Vagina (tissue), 2 donors: ENCODE data around the gene PSG6.

Experiments
- CTCF ChIP-seq, 3 experiments: fragments of 450-650 bp in 2 of 3; fragments of 200-600 bp in 1 of 3; sonication (generic) in 1 of 3; IDR thresholded peaks; one replicate each; pipeline ENCODE4 v1.5.1; 2017 to 2019; ENCODE audit warnings: antibody characterized with exemption in 3 of 3, mild to moderate bottlenecking in 2 of 3, moderate library complexity in 2 of 3
- POLR2AphosphoS5 ChIP-seq, 2 donors: sonication (generic); formaldehyde crosslinking; IDR thresholded peaks; one replicate each; pipeline ENCODE4 v1.9.0; 2017; ENCODE audit warnings: antibody characterized with exemption in 2 of 2, mild to moderate bottlenecking in 2 of 2, low read depth in 1 of 2; ENCODE audit not compliant: insufficient read depth in 1 of 2

- no peak for TF ChIP-seq CTCF (IDR thresholded peaks at IDR 0.05)
- TF ChIP-seq POLR2AphosphoS5 (IDR thresholded peaks at IDR 0.05; ENCODE audit: insufficient read depth in 1 of 2, low read depth in 1 of 2) = no peak
These were observed 24.6 kb upstream of the PSG6 start for GRCh38 chr19:42942187-42942789.
